HCT116 (cell line): ENCODE measurements around the gene NDUFS8.

Source experiments
- CEBPB ChIP-seq: IDR thresholded peaks from 2 replicates; pipeline ENCODE4 v1.6.1; 2012; ENCODE audit warnings: low read depth
- ELF1 ChIP-seq: IDR thresholded peaks from 2 replicates; pipeline ENCODE4 v1.6.1; 2012; ENCODE audit warnings: low read depth, borderline replicate concordance
- EZH2 ChIP-seq: fragments of 200-600 bp; sonication (generic); IDR thresholded peaks from 2 replicates; pipeline ENCODE4 v1.6.1; 2017; ENCODE audit warnings: antibody characterized with exemption, mixed run types
- POLR2AphosphoS5 ChIP-seq: IDR thresholded peaks from 2 replicates; pipeline ENCODE4 v1.6.1; 2011; ENCODE audit warnings: mild to moderate bottlenecking, low read depth, low read length, moderate library complexity
- RAD21 ChIP-seq: IDR thresholded peaks from 2 replicates; pipeline ENCODE4 v1.6.1; 2012; ENCODE audit warnings: low read depth, mild to moderate bottlenecking
- SP1 ChIP-seq: IDR thresholded peaks from 2 replicates; pipeline ENCODE4 v1.6.1; 2012; ENCODE audit warnings: low read depth
- TCF7L2 ChIP-seq: IDR thresholded peaks from 2 replicates; pipeline ENCODE4 v1.7.0; 2011; ENCODE audit warnings: borderline replicate concordance, inconsistent platforms; ENCODE audit not compliant: insufficient read depth, insufficient read length; ENCODE audit errors: extremely low read depth
- ZFX ChIP-seq: fragments of 450-650 bp; IDR thresholded peaks from 2 replicates; pipeline ENCODE4 v1.6.1; 2017
- ZNF274 ChIP-seq: fragments of 200-500 bp; sonication (Bioruptor generic); IDR thresholded peaks from 2 replicates; pipeline ENCODE4 v1.6.1; 2014; ENCODE audit warnings: mild to moderate bottlenecking, low read depth, low read length, inconsistent platforms
- TF ChIP-seq, protein P1 (sequence below), 3 experiments: fragments of 200-600 bp in 1 of 3; sonication (generic) in 1 of 3; IDR thresholded peaks in 2 of 3; conservative IDR thresholded peaks in 1 of 3; 2 replicates each; pipeline ENCODE4 v1.5.1; 2012 to 2017; ENCODE audit warnings: low read depth in 2 of 3, low read length in 2 of 3, antibody characterized with exemption in 1 of 3, borderline replicate concordance in 1 of 3, control low read depth in 1 of 3, mild to moderate bottlenecking in 1 of 3, mixed read lengths in 1 of 3, mixed run types in 1 of 3, moderate library complexity in 1 of 3; ENCODE audit not compliant: insufficient read depth in 1 of 3
- TF ChIP-seq, protein P2 (sequence below): IDR thresholded peaks from 2 replicates; pipeline ENCODE4 v1.6.1; 2012

DNA sequence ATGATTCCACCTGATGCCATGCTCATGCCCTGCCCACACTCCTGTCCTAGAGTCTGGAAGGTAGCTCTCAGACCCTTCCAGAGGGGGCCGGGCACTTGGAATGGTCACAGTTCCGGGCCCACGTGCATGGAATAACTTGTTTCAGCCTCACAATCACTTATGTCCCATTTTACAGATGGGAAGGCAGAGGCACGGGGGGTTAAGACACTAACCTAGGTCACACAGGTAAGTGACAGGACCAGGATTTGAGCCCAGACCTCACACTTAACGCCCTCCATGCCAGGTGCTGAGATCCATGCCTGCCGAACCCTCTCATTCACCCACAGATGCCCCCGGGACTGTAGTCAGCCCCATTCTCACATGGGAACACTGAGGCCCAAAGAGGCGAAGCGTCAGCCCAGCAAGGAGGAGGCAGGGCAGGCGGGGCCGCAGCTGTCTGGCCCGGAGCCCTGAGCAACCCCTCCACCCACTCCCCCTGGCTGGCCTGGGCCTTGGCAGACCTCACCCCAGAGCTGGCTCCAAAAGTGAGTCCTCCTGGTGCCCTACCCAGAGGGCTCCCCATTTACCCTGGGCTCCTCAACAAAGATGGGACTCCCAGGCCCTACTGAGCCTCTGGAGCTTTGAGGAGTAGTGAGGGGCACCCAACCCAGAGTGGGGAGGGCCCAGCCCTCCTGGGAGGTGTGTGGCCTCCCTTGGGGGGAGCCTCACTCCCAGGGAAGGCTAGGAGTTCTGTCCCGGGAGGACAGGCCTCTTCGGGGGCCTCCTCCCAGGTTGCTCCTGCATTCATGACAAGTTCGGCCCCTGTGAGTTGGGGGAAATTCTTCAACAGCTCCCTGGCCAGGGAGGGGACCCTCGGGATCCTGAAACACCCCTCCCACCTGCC lies 22.7 kb upstream of the NDUFS8 start:
- TF ChIP-seq EZH2 (no peak), TCF7L2 (no peak), ZNF274 (no peak), SP1 (no peak), RAD21 (no peak), POLR2AphosphoS5 (no peak), ELF1 (no peak), ZFX (no peak), CEBPB (no peak)
- TF ChIP-seq, protein P1, sequence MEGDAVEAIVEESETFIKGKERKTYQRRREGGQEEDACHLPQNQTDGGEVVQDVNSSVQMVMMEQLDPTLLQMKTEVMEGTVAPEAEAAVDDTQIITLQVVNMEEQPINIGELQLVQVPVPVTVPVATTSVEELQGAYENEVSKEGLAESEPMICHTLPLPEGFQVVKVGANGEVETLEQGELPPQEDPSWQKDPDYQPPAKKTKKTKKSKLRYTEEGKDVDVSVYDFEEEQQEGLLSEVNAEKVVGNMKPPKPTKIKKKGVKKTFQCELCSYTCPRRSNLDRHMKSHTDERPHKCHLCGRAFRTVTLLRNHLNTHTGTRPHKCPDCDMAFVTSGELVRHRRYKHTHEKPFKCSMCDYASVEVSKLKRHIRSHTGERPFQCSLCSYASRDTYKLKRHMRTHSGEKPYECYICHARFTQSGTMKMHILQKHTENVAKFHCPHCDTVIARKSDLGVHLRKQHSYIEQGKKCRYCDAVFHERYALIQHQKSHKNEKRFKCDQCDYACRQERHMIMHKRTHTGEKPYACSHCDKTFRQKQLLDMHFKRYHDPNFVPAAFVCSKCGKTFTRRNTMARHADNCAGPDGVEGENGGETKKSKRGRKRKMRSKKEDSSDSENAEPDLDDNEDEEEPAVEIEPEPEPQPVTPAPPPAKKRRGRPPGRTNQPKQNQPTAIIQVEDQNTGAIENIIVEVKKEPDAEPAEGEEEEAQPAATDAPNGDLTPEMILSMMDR (IDR thresholded peaks at IDR 0.05 in 2 of 3, conservative IDR thresholded peaks at IDR 0.05 in 1 of 3; ENCODE audit: borderline replicate concordance in 1 of 3, insufficient read depth in 1 of 3, low read depth in 2 of 3, low read length in 2 of 3), result no peak
- TF ChIP-seq, protein P2, sequence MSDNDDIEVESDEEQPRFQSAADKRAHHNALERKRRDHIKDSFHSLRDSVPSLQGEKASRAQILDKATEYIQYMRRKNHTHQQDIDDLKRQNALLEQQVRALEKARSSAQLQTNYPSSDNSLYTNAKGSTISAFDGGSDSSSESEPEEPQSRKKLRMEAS, result no peak
